Measurements from ENCODE around the gene PHF20.

The PHF20 gene

DNA sequence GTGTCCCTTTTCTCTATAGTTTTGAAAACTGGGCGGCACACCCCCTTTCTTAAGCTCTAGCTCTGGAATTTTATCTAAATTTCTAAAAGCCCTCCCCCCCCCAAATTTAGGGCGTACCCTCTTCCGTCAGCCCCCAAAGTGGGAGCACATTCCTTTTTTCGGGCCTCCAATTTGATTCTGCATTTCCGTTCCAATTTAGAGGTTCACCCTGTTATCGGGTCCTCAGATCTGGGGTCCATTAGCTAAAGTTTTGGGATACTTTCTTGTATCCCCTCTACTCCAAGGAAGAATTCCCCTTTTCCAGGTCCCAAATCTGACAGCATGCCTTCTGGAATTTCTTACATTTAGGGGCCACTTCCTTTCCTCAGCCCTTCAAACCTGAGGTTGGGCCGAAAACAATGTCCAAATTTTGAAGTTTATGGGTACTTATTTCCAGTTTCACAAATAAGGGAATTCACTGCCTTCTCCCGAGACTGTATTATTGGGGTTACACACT, 796 bp downstream of the PHF20 start:
- Histone ChIP-seq H3K27me3 (ENCODE audit: control insufficient read depth in 3 of 3, insufficient read depth in 3 of 3, low read depth in 1 of 3, low read length in 3 of 3) (no peaks in the 10 kb centered on the region), H2AFZ (ENCODE audit: low read length) (peak overlapping the region; percentile 70), H2BK15ac (ENCODE audit: low read length) (no peak overlapping the region), H4K91ac (ENCODE audit: low read depth, low read length, poor library complexity) (no peak overlapping the region), H3K79me1 (ENCODE audit: low read depth, low read length) (peaks cover 2% of the 10 kb centered on the region), H4K8ac (ENCODE audit: low read depth, low read length) (no peak overlapping the region), H3K23ac (ENCODE audit: low read depth, low read length, poor library complexity) (no peak overlapping the region), H3K4ac (ENCODE audit: low read length) (no peak overlapping the region), H3K14ac (ENCODE audit: low read length) (no peak overlapping the region), H2BK120ac (ENCODE audit: low read depth, low read length) (no peak overlapping the region), H2BK5ac (ENCODE audit: low read length) (no peak overlapping the region), H3K9ac (ENCODE audit: low read depth, low read length, poor library complexity) (no peak overlapping the region), H3K18ac (ENCODE audit: low read length) (no peak overlapping the region), H3K4me1 (ENCODE audit: control insufficient read depth in 2 of 2, insufficient read depth in 1 of 2, low read depth in 1 of 2, low read length in 2 of 2) (peaks cover 13 to 25% of the 10 kb centered on the region in 2 donors), H3K4me2 (ENCODE audit: insufficient read depth, low read length, poor library complexity, severe bottlenecking) (peak overlapping the region; percentile 52), H2BK12ac (ENCODE audit: low read length) (no peak overlapping the region), H3K27ac (replicated peaks; ENCODE audit: low read length) (no peak overlapping the region), H3K9me3 (replicated peaks in 1 of 2; ENCODE audit: control insufficient read depth in 2 of 2, insufficient read depth in 1 of 2, low read depth in 1 of 2, low read length in 2 of 2) (peaks cover 0 to 7% of the 10 kb centered on the region in 2 donors), H2AK5ac (ENCODE audit: low read depth, low read length) (no peak overlapping the region), H3K4me3 (ENCODE audit: low read length in 2 of 2) (peak overlapping the region; percentile 88 to 91), H3K36me3 (replicated peaks in 1 of 2; ENCODE audit: control insufficient read depth in 2 of 2, insufficient read depth in 2 of 2, low read length in 2 of 2) (peaks cover 2 to 42% of the 10 kb centered on the region in 2 donors)
- WGBS, 2 donors (ENCODE audit: extremely low coverage in 2 of 2, insufficient read length in 2 of 2, insufficient replicate concordance in 1 of 2), result no CpG with 5 or more reads among the region's 8 CpGs
- DNase-seq (ENCODE audit: low spot score), result no peak

GRCh38 chr20:35773154-35773751, 1.4 kb downstream of the PHF20 start:
- Histone ChIP-seq H3K36me3 (replicated peaks in 1 of 2; ENCODE audit: control insufficient read depth in 2 of 2, insufficient read depth in 2 of 2, low read length in 2 of 2) (peaks cover 2 to 46% of the 10 kb centered on the region in 2 donors), H2BK5ac (ENCODE audit: low read length) (no peak overlapping the region), H2AFZ (ENCODE audit: low read length) (no peak overlapping the region), H3K27me3 (ENCODE audit: control insufficient read depth in 3 of 3, insufficient read depth in 3 of 3, low read depth in 1 of 3, low read length in 3 of 3) (no peaks in the 10 kb centered on the region), H3K4me3 (ENCODE audit: low read length in 2 of 2) (peak overlapping the region in 1 of 2 donors; percentile 88), H3K4me1 (ENCODE audit: control insufficient read depth in 2 of 2, insufficient read depth in 1 of 2, low read depth in 1 of 2, low read length in 2 of 2) (peaks cover 13 to 20% of the 10 kb centered on the region in 2 donors), H2BK12ac (ENCODE audit: low read length) (no peak overlapping the region), H3K14ac (ENCODE audit: low read length) (no peak overlapping the region), H3K79me1 (ENCODE audit: low read depth, low read length) (peaks cover 2% of the 10 kb centered on the region), H2AK5ac (ENCODE audit: low read depth, low read length) (no peak overlapping the region), H3K27ac (replicated peaks; ENCODE audit: low read length) (no peak overlapping the region), H3K4me2 (ENCODE audit: insufficient read depth, low read length, poor library complexity, severe bottlenecking) (peak overlapping the region; percentile 52), H4K91ac (ENCODE audit: low read depth, low read length, poor library complexity) (no peak overlapping the region), H3K9me3 (replicated peaks in 1 of 2; ENCODE audit: control insufficient read depth in 2 of 2, insufficient read depth in 1 of 2, low read depth in 1 of 2, low read length in 2 of 2) (peaks cover 0 to 7% of the 10 kb centered on the region in 2 donors), H2BK120ac (ENCODE audit: low read depth, low read length) (no peak overlapping the region), H3K4ac (ENCODE audit: low read length) (no peak overlapping the region), H4K8ac (ENCODE audit: low read depth, low read length) (no peak overlapping the region), H2BK15ac (ENCODE audit: low read length) (no peak overlapping the region), H3K23ac (ENCODE audit: low read depth, low read length, poor library complexity) (no peak overlapping the region), H3K18ac (ENCODE audit: low read length) (no peak overlapping the region), H3K9ac (ENCODE audit: low read depth, low read length, poor library complexity) (no peak overlapping the region)
- DNase-seq (ENCODE audit: low spot score), result no peak
- no CpG with 5 or more reads among the region's 8 CpGs for WGBS, 2 donors (ENCODE audit: extremely low coverage in 2 of 2, insufficient read length in 2 of 2, insufficient replicate concordance in 1 of 2)

DNA sequence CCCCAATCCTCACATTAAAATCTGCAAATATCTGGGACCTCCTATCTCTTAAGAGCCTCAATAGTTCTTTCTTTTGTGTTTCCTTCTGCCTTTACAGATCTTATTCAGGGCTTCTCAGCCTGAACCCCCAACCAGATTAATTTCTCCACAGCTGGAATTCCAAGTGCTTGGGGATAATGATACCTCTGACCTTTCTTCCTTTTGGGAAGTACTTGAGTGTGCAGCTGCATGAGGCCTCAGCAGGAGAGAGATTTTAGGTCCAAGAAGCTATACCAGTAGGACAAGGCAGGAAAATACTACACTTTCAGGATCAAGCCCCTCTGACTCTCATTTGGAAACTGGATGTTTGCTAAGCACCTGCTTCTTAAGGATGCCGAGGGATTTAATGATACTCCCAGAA, 2.6 kb downstream of the PHF20 start:
- peaks cover 8 to 12% of the 10 kb centered on the region in 2 donors for H3K4me1 ChIP-seq (ENCODE audit: control insufficient read depth in 2 of 2, insufficient read depth in 1 of 2, low read depth in 1 of 2, low read length in 2 of 2)
- no peak overlapping the region for H3K27ac ChIP-seq (replicated peaks; ENCODE audit: low read length)
- no peak for DNase-seq (ENCODE audit: low spot score)
- no peak overlapping the region for H3K23ac ChIP-seq (ENCODE audit: low read depth, low read length, poor library complexity)
- H3K27me3 ChIP-seq (ENCODE audit: control insufficient read depth in 3 of 3, insufficient read depth in 3 of 3, low read depth in 1 of 3, low read length in 3 of 3), result no peaks in the 10 kb centered on the region
- no peak overlapping the region for H2AK5ac ChIP-seq (ENCODE audit: low read depth, low read length)
- H2BK5ac ChIP-seq (ENCODE audit: low read length), result no peak overlapping the region
- peaks cover 2 to 55% of the 10 kb centered on the region in 2 donors for H3K36me3 ChIP-seq (replicated peaks in 1 of 2; ENCODE audit: control insufficient read depth in 2 of 2, insufficient read depth in 2 of 2, low read length in 2 of 2)
- WGBS, 2 donors (ENCODE audit: extremely low coverage in 2 of 2, insufficient read length in 2 of 2, insufficient replicate concordance in 1 of 2), result no CpG with 5 or more reads among the region's 1 CpG
- no peak overlapping the region for H4K8ac ChIP-seq (ENCODE audit: low read depth, low read length)
- H2BK120ac ChIP-seq (ENCODE audit: low read depth, low read length), result no peak overlapping the region
- no peak overlapping the region for H2AFZ ChIP-seq (ENCODE audit: low read length)
- H3K14ac ChIP-seq (ENCODE audit: low read length), result no peak overlapping the region
- H4K91ac ChIP-seq (ENCODE audit: low read depth, low read length, poor library complexity), result no peak overlapping the region
- no peak overlapping the region for H3K9ac ChIP-seq (ENCODE audit: low read depth, low read length, poor library complexity)
- no peak overlapping the region for H2BK15ac ChIP-seq (ENCODE audit: low read length)
- no peak overlapping the region for H3K18ac ChIP-seq (ENCODE audit: low read length)
- no peak overlapping the region for H3K4me2 ChIP-seq (ENCODE audit: insufficient read depth, low read length, poor library complexity, severe bottlenecking)
- H3K4ac ChIP-seq (ENCODE audit: low read length), result no peak overlapping the region
- peaks cover 0 to 7% of the 10 kb centered on the region in 2 donors for H3K9me3 ChIP-seq (replicated peaks in 1 of 2; ENCODE audit: control insufficient read depth in 2 of 2, insufficient read depth in 1 of 2, low read depth in 1 of 2, low read length in 2 of 2)
- H2BK12ac ChIP-seq (ENCODE audit: low read length), result no peak overlapping the region
- no peak overlapping the region for H3K4me3 ChIP-seq (ENCODE audit: low read length in 2 of 2)
- peaks cover 2% of the 10 kb centered on the region for H3K79me1 ChIP-seq (ENCODE audit: low read depth, low read length)

DNA sequence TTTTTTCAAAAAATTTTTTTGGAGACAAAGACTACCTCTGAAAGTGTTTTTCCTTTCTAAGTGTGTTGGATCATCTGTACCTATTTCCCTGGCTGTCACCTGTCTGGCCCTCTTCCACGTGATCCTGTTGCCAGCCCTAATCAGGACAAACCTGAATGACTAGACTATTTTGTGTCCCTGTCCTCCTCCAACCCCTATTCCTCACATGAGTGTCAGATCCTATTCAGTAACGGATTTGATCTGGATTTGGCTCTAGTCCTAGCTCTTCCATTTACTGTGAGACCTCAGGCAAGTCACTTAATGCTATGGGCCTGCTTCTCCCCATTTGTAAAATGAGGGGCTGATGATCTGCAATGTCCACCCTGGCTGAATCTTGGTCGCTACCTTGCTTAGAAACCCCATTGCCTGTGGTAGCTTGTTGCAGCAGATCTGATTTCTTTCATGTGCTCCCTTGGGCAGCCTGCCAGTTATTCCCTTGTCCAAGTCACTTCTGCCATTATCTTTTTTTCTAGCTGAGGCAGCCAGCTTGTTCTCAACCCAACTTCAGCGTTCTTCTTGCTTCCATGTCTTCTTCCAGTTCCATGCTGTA, 4.8 kb downstream of the PHF20 start:
- H3K9me3 ChIP-seq (replicated peaks in 1 of 2; ENCODE audit: control insufficient read depth in 2 of 2, insufficient read depth in 1 of 2, low read depth in 1 of 2, low read length in 2 of 2), result no peaks in the 10 kb centered on the region
- peaks cover 4% of the 10 kb centered on the region for H3K79me1 ChIP-seq (ENCODE audit: low read depth, low read length)
- H3K14ac ChIP-seq (ENCODE audit: low read length), result no peak overlapping the region
- H2AK5ac ChIP-seq (ENCODE audit: low read depth, low read length), result no peak overlapping the region
- H3K23ac ChIP-seq (ENCODE audit: low read depth, low read length, poor library complexity), result no peak overlapping the region
- H2BK5ac ChIP-seq (ENCODE audit: low read length), result no peak overlapping the region
- H4K91ac ChIP-seq (ENCODE audit: low read depth, low read length, poor library complexity), result no peak overlapping the region
- no CpG with 5 or more reads among the region's 4 CpGs for WGBS, 2 donors (ENCODE audit: extremely low coverage in 2 of 2, insufficient read length in 2 of 2, insufficient replicate concordance in 1 of 2)
- no peak overlapping the region for H3K4me2 ChIP-seq (ENCODE audit: insufficient read depth, low read length, poor library complexity, severe bottlenecking)
- no peak for DNase-seq (ENCODE audit: low spot score)
- H3K36me3 ChIP-seq (replicated peaks in 1 of 2; ENCODE audit: control insufficient read depth in 2 of 2, insufficient read depth in 2 of 2, low read length in 2 of 2), result peaks cover 2 to 67% of the 10 kb centered on the region in 2 donors
- no peak overlapping the region for H2AFZ ChIP-seq (ENCODE audit: low read length)
- H2BK15ac ChIP-seq (ENCODE audit: low read length), result no peak overlapping the region
- no peak overlapping the region for H2BK12ac ChIP-seq (ENCODE audit: low read length)
- H4K8ac ChIP-seq (ENCODE audit: low read depth, low read length), result no peak overlapping the region
- H3K27me3 ChIP-seq (ENCODE audit: control insufficient read depth in 3 of 3, insufficient read depth in 3 of 3, low read depth in 1 of 3, low read length in 3 of 3), result no peaks in the 10 kb centered on the region
- H3K4me3 ChIP-seq (ENCODE audit: low read length in 2 of 2), result no peak overlapping the region
- no peak overlapping the region for H3K18ac ChIP-seq (ENCODE audit: low read length)
- H3K9ac ChIP-seq (ENCODE audit: low read depth, low read length, poor library complexity), result no peak overlapping the region
- no peak overlapping the region for H3K4ac ChIP-seq (ENCODE audit: low read length)
- no peak overlapping the region for H2BK120ac ChIP-seq (ENCODE audit: low read depth, low read length)
- no peak overlapping the region for H3K27ac ChIP-seq (replicated peaks; ENCODE audit: low read length)
- H3K4me1 ChIP-seq (ENCODE audit: control insufficient read depth in 2 of 2, insufficient read depth in 1 of 2, low read depth in 1 of 2, low read length in 2 of 2), result peaks cover 7 to 9% of the 10 kb centered on the region in 2 donors

Data from neuronal stem cell (in vitro differentiated cells).